ENCODE results near the gene ODAPH. TPM values are rescaled to one million over a fixed set of nuclear protein-coding genes. Genes with fewer than 3 reads are reported as not detected.

ODAPH gene
- total RNA-seq, 1 experiment from 2014 or later: not detected

- Mint-ChIP-seq H3K4me3 (no peak overlapping the region; a peak in 1 of 5 replicates), H3K27ac (peak overlapping the region; percentile 88 to 95 (median 93)), H3K36me3 (ENCODE audit: insufficient read depth in 1 of 3, low read depth in 3 of 3) (peaks cover 10 to 47% (median 32%) of the 10 kb centered on the region in 3 experiments), H3K27me3 (ENCODE audit: low read depth) (no peaks in the 10 kb centered on the region), H3K9me3 (peaks cover 0 to 7% of the 10 kb centered on the region in 2 experiments; a peak in 1 of 5 replicates), H3K4me1 (peaks cover 21 to 22% of the 10 kb centered on the region in 2 experiments)
- H3K4me1 ChIP-seq (ENCODE audit: insufficient read depth, low read length): peaks cover 8% of the 10 kb centered on the region
- H4K8ac ChIP-seq (replicated peaks; ENCODE audit: insufficient read length, low read depth, low read length): no peak overlapping the region
- H3K27ac ChIP-seq (ENCODE audit: insufficient read length, low read depth, low read length): peak overlapping the region; percentile 4
- H3K23me2 ChIP-seq (ENCODE audit: insufficient read length, low read depth, low read length, poor library complexity, severe bottlenecking): peaks cover 13% of the 10 kb centered on the region
- no peak overlapping the region for H2BK5ac ChIP-seq (ENCODE audit: insufficient read length, low read length)
- peak overlapping the region; percentile 96 for H3K4me2 ChIP-seq (ENCODE audit: insufficient read depth, insufficient read length, low read length)
- no peak overlapping the region for H3K23ac ChIP-seq (ENCODE audit: insufficient read length, low read depth, low read length)
- no peak for TF ChIP-seq CTCF (conservative IDR thresholded peaks at IDR 0.05)
- no peak overlapping the region for H2BK15ac ChIP-seq (ENCODE audit: low read depth, low read length)
- no peaks in the 10 kb centered on the region for H3K79me1 ChIP-seq (ENCODE audit: insufficient read depth, low read depth, low read length, poor library complexity, severe bottlenecking)
- no peak overlapping the region for H2BK12ac ChIP-seq (ENCODE audit: insufficient read length, low read depth, low read length)
- no peak overlapping the region for H3K56ac ChIP-seq (ENCODE audit: insufficient read length, low read depth, low read length)
- H4K20me1 ChIP-seq (ENCODE audit: control insufficient read depth, insufficient read depth, insufficient read length): peaks cover 4% of the 10 kb centered on the region
- no peak overlapping the region for H2AK5ac ChIP-seq (ENCODE audit: insufficient read length, low read length)
- no peaks in the 10 kb centered on the region for H3K9me3 ChIP-seq (ENCODE audit: control insufficient read depth, low read depth, low read length)
- H2BK20ac ChIP-seq (ENCODE audit: low read depth, low read length, poor library complexity, severe bottlenecking): no peak overlapping the region
- H2BK120ac ChIP-seq (ENCODE audit: low read depth, low read length, poor library complexity, severe bottlenecking): no peak overlapping the region
- H2AFZ ChIP-seq (ENCODE audit: low read length): no peak overlapping the region
- no peak overlapping the region for H4K91ac ChIP-seq (ENCODE audit: insufficient read length, low read depth, low read length)
- peak overlapping the region; percentile 92 for H3K9ac ChIP-seq (ENCODE audit: extremely low read depth, insufficient read length, low read length)
- peaks cover 9% of the 10 kb centered on the region; the same call in 1 of the 2 replicates for H3K79me2 ChIP-seq (ENCODE audit: insufficient read depth, low read length)
- no peaks in the 10 kb centered on the region for H3K27me3 ChIP-seq (ENCODE audit: insufficient read depth, low read length)
- H3K4ac ChIP-seq (ENCODE audit: low read depth, low read length): no peak overlapping the region
- WGBS (ENCODE audit: extremely low coverage, insufficient read length, low lambda C conversion rate): no CpG with 5 or more reads among the region's 12 CpGs
- DNase-seq: no peak
- peak overlapping the region; percentile 45; the same call in 1 of the 2 replicates for H3K14ac ChIP-seq (ENCODE audit: insufficient read depth, low read length)
- H3T11ph ChIP-seq (ENCODE audit: low read length): no peak overlapping the region
- H4K5ac ChIP-seq (ENCODE audit: insufficient read length, low read depth, low read length): peak overlapping the region; percentile 41
- peak overlapping the region; percentile 31 for H3K18ac ChIP-seq (ENCODE audit: insufficient read length, low read depth, low read length)
Observed at GRCh38 chr4:75513526-75514130, 42.2 kb upstream of the ODAPH start.

All from H9 (cell line).